Measurements from ENCODE around the gene CRTAC1. TPM values are rescaled to one million over a fixed set of nuclear protein-coding genes. Genes with fewer than 3 reads are reported as not detected.

Gene CRTAC1
- total RNA-seq, 1 experiment from 2014 or later: 0.20 TPM

DNA sequence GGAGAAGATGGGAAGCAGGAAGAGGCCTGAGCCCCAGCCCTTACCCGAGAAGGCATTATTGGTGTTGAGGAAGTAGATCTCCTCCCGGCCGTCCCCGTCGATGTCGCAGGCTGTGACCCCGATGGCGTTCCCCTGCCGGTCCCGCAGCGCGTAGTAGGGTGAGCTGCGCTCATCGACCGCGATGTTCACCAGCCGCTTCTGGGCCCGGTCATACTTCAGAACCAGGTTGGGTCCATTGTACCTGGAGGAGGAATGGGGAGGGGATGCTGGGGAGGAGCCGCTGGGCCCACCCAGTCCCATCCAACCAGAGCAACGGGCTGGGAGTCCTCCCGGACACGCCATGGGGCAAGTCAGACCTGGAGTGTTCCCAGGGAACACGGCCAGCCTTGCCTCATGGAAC is 94.3 kb downstream of the CRTAC1 start (continued):
- no peak for TF ChIP-seq SRF (IDR thresholded peaks at IDR 0.05; ENCODE audit: low read depth)

DNA sequence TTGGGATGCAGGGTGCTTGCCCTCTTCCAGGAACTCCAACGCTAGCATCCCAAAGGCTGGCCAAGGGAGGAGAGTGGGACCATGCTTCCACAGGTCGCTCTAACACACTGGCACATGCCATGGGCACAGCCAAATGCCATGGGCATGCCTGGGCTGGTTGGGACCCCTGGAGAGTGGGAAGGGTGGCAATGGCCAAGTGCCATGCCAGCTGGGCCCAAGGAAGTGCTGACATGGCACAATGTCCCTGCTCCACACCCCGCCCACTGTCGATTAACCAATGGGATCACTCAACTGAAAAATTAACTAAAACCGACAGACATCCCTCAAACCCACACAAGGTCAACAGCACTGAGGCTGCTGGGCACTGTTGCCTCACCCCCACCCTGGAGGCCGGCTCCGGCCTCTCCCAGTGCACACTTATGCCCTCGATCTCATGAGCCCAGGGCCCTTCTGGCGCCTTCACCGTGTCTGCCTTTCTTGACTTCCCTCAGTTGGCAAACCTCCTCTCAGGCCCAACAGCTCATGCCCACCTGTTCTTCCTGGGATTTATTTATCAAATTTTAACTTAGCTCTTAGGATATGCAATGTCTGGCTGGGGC is 97.4 kb downstream of the CRTAC1 start:
- Histone ChIP-seq H2AFZ (ENCODE audit: low read depth, low read length, poor library complexity, severe bottlenecking) (no peak overlapping the region), H3K9me3 (ENCODE audit: control insufficient read depth in 1 of 2, insufficient read depth in 1 of 2, low read depth in 1 of 2, low read length in 2 of 2) (no peaks in the 10 kb centered on the region), H3K27ac (ENCODE audit: low read depth, low read length) (no peak overlapping the region), H3K9me2 (ENCODE audit: insufficient read depth) (no peaks in the 10 kb centered on the region), H3K36me3 (ENCODE audit: control insufficient read depth in 1 of 2, insufficient read depth in 2 of 2, low read length in 2 of 2) (no peaks in the 10 kb centered on the region), H3K4me3 (replicated peaks in 1 of 2; ENCODE audit: low read depth in 1 of 2, low read length in 2 of 2) (no peak overlapping the region), H3K9ac (ENCODE audit: low read length) (no peak overlapping the region), H3K27me3 (ENCODE audit: insufficient read depth, low read length) (no peaks in the 10 kb centered on the region; the same call in 1 of the 2 replicates), H3K4me1 (ENCODE audit: control insufficient read depth in 1 of 2, insufficient read depth in 2 of 2, low read length in 2 of 2) (no peaks in the 10 kb centered on the region), H3K4me2 (ENCODE audit: low read length) (no peak overlapping the region), H3K79me2 (ENCODE audit: insufficient read depth, low read length) (no peaks in the 10 kb centered on the region), H4K20me1 (ENCODE audit: insufficient read depth) (no peaks in the 10 kb centered on the region)
- TF ChIP-seq FOSL1 (IDR thresholded peaks at IDR 0.05; ENCODE audit: low read depth): no peak
- TF ChIP-seq, protein P1, sequence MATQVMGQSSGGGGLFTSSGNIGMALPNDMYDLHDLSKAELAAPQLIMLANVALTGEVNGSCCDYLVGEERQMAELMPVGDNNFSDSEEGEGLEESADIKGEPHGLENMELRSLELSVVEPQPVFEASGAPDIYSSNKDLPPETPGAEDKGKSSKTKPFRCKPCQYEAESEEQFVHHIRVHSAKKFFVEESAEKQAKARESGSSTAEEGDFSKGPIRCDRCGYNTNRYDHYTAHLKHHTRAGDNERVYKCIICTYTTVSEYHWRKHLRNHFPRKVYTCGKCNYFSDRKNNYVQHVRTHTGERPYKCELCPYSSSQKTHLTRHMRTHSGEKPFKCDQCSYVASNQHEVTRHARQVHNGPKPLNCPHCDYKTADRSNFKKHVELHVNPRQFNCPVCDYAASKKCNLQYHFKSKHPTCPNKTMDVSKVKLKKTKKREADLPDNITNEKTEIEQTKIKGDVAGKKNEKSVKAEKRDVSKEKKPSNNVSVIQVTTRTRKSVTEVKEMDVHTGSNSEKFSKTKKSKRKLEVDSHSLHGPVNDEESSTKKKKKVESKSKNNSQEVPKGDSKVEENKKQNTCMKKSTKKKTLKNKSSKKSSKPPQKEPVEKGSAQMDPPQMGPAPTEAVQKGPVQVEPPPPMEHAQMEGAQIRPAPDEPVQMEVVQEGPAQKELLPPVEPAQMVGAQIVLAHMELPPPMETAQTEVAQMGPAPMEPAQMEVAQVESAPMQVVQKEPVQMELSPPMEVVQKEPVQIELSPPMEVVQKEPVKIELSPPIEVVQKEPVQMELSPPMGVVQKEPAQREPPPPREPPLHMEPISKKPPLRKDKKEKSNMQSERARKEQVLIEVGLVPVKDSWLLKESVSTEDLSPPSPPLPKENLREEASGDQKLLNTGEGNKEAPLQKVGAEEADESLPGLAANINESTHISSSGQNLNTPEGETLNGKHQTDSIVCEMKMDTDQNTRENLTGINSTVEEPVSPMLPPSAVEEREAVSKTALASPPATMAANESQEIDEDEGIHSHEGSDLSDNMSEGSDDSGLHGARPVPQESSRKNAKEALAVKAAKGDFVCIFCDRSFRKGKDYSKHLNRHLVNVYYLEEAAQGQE (IDR thresholded peaks at IDR 0.05; ENCODE audit: low read depth): no peak
- TF ChIP-seq, protein P2, sequence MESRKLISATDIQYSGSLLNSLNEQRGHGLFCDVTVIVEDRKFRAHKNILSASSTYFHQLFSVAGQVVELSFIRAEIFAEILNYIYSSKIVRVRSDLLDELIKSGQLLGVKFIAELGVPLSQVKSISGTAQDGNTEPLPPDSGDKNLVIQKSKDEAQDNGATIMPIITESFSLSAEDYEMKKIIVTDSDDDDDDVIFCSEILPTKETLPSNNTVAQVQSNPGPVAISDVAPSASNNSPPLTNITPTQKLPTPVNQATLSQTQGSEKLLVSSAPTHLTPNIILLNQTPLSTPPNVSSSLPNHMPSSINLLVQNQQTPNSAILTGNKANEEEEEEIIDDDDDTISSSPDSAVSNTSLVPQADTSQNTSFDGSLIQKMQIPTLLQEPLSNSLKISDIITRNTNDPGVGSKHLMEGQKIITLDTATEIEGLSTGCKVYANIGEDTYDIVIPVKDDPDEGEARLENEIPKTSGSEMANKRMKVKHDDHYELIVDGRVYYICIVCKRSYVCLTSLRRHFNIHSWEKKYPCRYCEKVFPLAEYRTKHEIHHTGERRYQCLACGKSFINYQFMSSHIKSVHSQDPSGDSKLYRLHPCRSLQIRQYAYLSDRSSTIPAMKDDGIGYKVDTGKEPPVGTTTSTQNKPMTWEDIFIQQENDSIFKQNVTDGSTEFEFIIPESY (IDR thresholded peaks at IDR 0.05; ENCODE audit: extremely low read depth, insufficient replicate concordance, low read length): no peak
- BruUV-seq (replicated peaks): no TSS peak
- ChIA-PET RAD21 (ENCODE audit: low non-redundant PET in 1 of 2, low total read pairs in 2 of 2, uncharacterized antibody in 2 of 2, unreplicated experiment in 2 of 2) (no interaction called here), CTCF (no interaction called here), POLR2A (no interaction called here)
- ATAC-seq (no peak; the same call in 1 of the 2 replicates), DNase-seq (ENCODE audit: low read depth, low spot score) (no peak)
- intact Hi-C loops (cut with micrococcal nuclease): no loop called here

Data from HCT116 (cell line).